ENCODE measurements around the gene PRODH2.

PRODH2 gene

GRCh38 chr19:35812220-35813042 is at the start of gene PRODH2:
Gene PRODH2 (minus strand): TSS chr19:35812845. CDS start chr19:35812805, 40 bp downstream.
- no peak for DNase-seq (ENCODE audit: low read depth in 2 of 2, low spot score in 1 of 2)

GRCh38 chr19:35861640-35862160 is 49.1 kb upstream of the PRODH2 start:
- no peak for DNase-seq (ENCODE audit: low read depth in 2 of 2, low spot score in 1 of 2)

- DNase-seq (ENCODE audit: low read depth in 2 of 2, low spot score in 1 of 2), result no peak
Observed at GRCh38 chr19:35860818-35861639, 48.4 kb upstream of the PRODH2 start.

- no peak for DNase-seq (ENCODE audit: low read depth in 2 of 2, low spot score in 1 of 2)
Observed at GRCh38 chr19:35860436-35860817, 47.8 kb upstream of the PRODH2 start.

GRCh38 chr19:35859414-35859813 is 46.8 kb upstream of the PRODH2 start:
- DNase-seq (ENCODE audit: low read depth in 2 of 2, low spot score in 1 of 2), result no peak

- DNase-seq (ENCODE audit: low read depth in 2 of 2, low spot score in 1 of 2), result no peak
Observed at GRCh38 chr19:35858311-35858710, 45.7 kb upstream of the PRODH2 start.

- no peak for DNase-seq (ENCODE audit: low read depth in 2 of 2, low spot score in 1 of 2)
Observed at GRCh38 chr19:35856546-35857149, 44.0 kb upstream of the PRODH2 start, which contains the start of gene KIRREL2. Gene KIRREL2 (plus strand): TSS chr19:35856911. CDS start chr19:35857120, 209 bp downstream.

GRCh38 chr19:35853038-35853756 is 40.6 kb upstream of the PRODH2 start:
- no peak for DNase-seq (ENCODE audit: low read depth in 2 of 2, low spot score in 1 of 2)

- DNase-seq (ENCODE audit: low read depth in 2 of 2, low spot score in 1 of 2), result no peak
Observed at GRCh38 chr19:35852029-35852780, 39.6 kb upstream of the PRODH2 start, which contains the start of gene NPHS1. Gene NPHS1 (minus strand): TSS chr19:35852504. CDS start chr19:35851837, 667 bp downstream.

- no peak for DNase-seq (ENCODE audit: low read depth in 2 of 2, low spot score in 1 of 2)
Observed at GRCh38 chr19:35851213-35852028, 38.8 kb upstream of the PRODH2 start.

GRCh38 chr19:35848919-35849505 is 36.4 kb upstream of the PRODH2 start:
- no peak for DNase-seq (ENCODE audit: low read depth in 2 of 2, low spot score in 1 of 2)

- no peak for DNase-seq (ENCODE audit: low read depth in 2 of 2, low spot score in 1 of 2)
Observed at GRCh38 chr19:35848486-35848885, 35.8 kb upstream of the PRODH2 start.

- DNase-seq (ENCODE audit: low read depth in 2 of 2, low spot score in 1 of 2), result no peak
Observed at GRCh38 chr19:35847911-35848310, 35.3 kb upstream of the PRODH2 start.

GRCh38 chr19:35846038-35846668 is 33.5 kb upstream of the PRODH2 start:
- DNase-seq (ENCODE audit: low read depth in 2 of 2, low spot score in 1 of 2), result no peak

- DNase-seq (ENCODE audit: low read depth in 2 of 2, low spot score in 1 of 2), result no peak
Observed at GRCh38 chr19:35845215-35846037, 32.8 kb upstream of the PRODH2 start.

- no peak for DNase-seq (ENCODE audit: low read depth in 2 of 2, low spot score in 1 of 2)
Observed at GRCh38 chr19:35844482-35845214, 32.0 kb upstream of the PRODH2 start.

All from stimulated activated CD8-positive, alpha-beta memory T cell treated with anti-CD3 and anti-CD28 coated beads, Interleukin-4, amount 100 ng/mL, for 4 hours (primary cell).